GM12878 (cell line): ENCODE results near the gene SPAG16. TPM values are rescaled to one million over a fixed set of nuclear protein-coding genes. Genes with fewer than 3 reads are reported as not detected.
A peak's percentile ranks its signal among the peaks of the same experiment; 100 is the strongest.

Experiments used
- ATAC-seq: fragments of 200-7000 bp; cut with Tn5 transposase; 3 replicates; pipeline ENCODE4 v1.9.1; 2020; ENCODE audit warnings: mild to moderate bottlenecking, moderate library complexity
- BruUV-seq: library from RNA; stranded (reverse); fragments of 400-500 nt; replicated peaks from 2 replicates; lab custom pipeline; 2021; lab: Mats Ljungman, UMichigan
- CTCF ChIA-PET: fragments of 300-600 bp; sonication (Branson Sonifier 250); formaldehyde crosslinking; extraction: SDS; loops from one replicate; lab custom pipeline; 2021; ENCODE audit warnings: inconsistent platforms; lab: Yijun Ruan, JAX
- POLR2A ChIA-PET: fragments of 350-600 bp; formaldehyde crosslinking; extraction: SDS; loops from one replicate; lab custom pipeline; 2021; ENCODE audit warnings: inconsistent platforms; lab: Charles Lee
- RAD21 ChIA-PET: fragments of 300-600 bp; sonication (Branson Sonifier 250); formaldehyde crosslinking; loops from one replicate; lab custom pipeline; 2023; ENCODE audit warnings: antibody characterized with exemption; ENCODE audit not compliant: unreplicated experiment; lab: Charles Lee
- SMC1A ChIA-PET: fragments of 300-600 bp; sonication (Branson Sonifier 250); formaldehyde crosslinking; loops from one replicate; lab custom pipeline; 2023; ENCODE audit not compliant: unreplicated experiment, uncharacterized antibody; lab: Charles Lee
- DNase-seq: peaks from one replicate; pipeline ENCODE4 v3.0.0-alpha.2; 2011; ENCODE audit warnings: low read depth, low spot score
- FAIRE-seq: peaks from 3 replicates; lab custom pipeline; 2011; peaks lifted over from hg19 to GRCh38; lab: Jason Lieb, UNC
- H2AFZ ChIP-seq: 2 replicates; pipeline ENCODE4 v1.6.0; 2011; ENCODE audit warnings: low read depth, low read length, control low read depth; ENCODE audit not compliant: control insufficient read depth
- H3K27ac ChIP-seq: 2 replicates; pipeline ENCODE4 v1.5.1; 2011; ENCODE audit warnings: control low read depth; ENCODE audit not compliant: control insufficient read depth, insufficient read depth
- H3K27me3 ChIP-seq, 2 experiments: replicated peaks in 1 of 2; 2 replicates each; pipeline versions ENCODE4 v1.6.0 to v1.6.1; 2011; ENCODE audit warnings: low read length in 1 of 2; ENCODE audit not compliant: control insufficient read depth in 2 of 2, insufficient read depth in 2 of 2
- H3K36me3 ChIP-seq, 2 experiments: 2 replicates each; pipeline ENCODE4 v1.5.1; 2011; ENCODE audit warnings: low read length in 1 of 2; ENCODE audit not compliant: control insufficient read depth in 2 of 2, insufficient read depth in 2 of 2
- H3K4me1 ChIP-seq: 2 replicates; pipeline ENCODE4 v1.6.1; 2011; ENCODE audit warnings: mild to moderate bottlenecking, low read length, moderate library complexity, mixed read lengths; ENCODE audit not compliant: control insufficient read depth, insufficient read depth
- H3K4me2 ChIP-seq: 2 replicates; pipeline ENCODE4 v1.6.0; 2011; ENCODE audit warnings: control low read depth; ENCODE audit not compliant: control insufficient read depth, insufficient read depth
- H3K4me3 ChIP-seq: fragments of 200-600 bp; sonication (generic); 2 replicates; pipeline ENCODE4 v1.5.1; 2016
- H3K79me2 ChIP-seq: 2 replicates; pipeline ENCODE4 v1.6.0; 2011; ENCODE audit warnings: low read length; ENCODE audit not compliant: control insufficient read depth, insufficient read depth
- H3K9ac ChIP-seq: 2 replicates; pipeline ENCODE4 v1.8.0; 2011; ENCODE audit warnings: low read length, control low read depth, mixed read lengths; ENCODE audit not compliant: control insufficient read depth, insufficient read depth
- H3K9me3 ChIP-seq: replicated peaks from 3 replicates; pipeline ENCODE4 v1.5.1; 2011; ENCODE audit warnings: mild to moderate bottlenecking, low read length; ENCODE audit not compliant: control insufficient read depth, insufficient read depth
- H4K20me1 ChIP-seq: 2 replicates; pipeline ENCODE4 v1.6.0; 2011; ENCODE audit not compliant: control insufficient read depth, insufficient read depth
- ATF7 ChIP-seq: fragments of 450-650 bp; IDR thresholded peaks from 2 replicates; pipeline ENCODE4 v1.6.1; 2016; ENCODE audit warnings: low read depth, mild to moderate bottlenecking
- CEBPB ChIP-seq, 2 experiments: fragments of 150-350 bp in 1 of 2; IDR thresholded peaks; 2 replicates each; pipeline ENCODE4 v1.6.1; 2012 to 2014; ENCODE audit warnings: low read depth in 2 of 2, low read length in 2 of 2, borderline replicate concordance in 1 of 2, inconsistent platforms in 1 of 2
- MEF2A ChIP-seq: IDR thresholded peaks from 2 replicates; pipeline ENCODE4 v1.6.1; 2011; ENCODE audit warnings: low read depth, mild to moderate bottlenecking, low read length, moderate library complexity; ENCODE audit not compliant: insufficient read depth
- MXI1 ChIP-seq: fragments of 150-350 bp; IDR thresholded peaks from 2 replicates; pipeline ENCODE4 v1.6.1; 2011; ENCODE audit warnings: low read depth, mild to moderate bottlenecking, inconsistent platforms, low read length, improper control_type of control experiment
- PAX8 ChIP-seq: fragments of 450-650 bp; IDR thresholded peaks from 2 replicates; pipeline ENCODE4 v1.6.1; 2017; ENCODE audit warnings: mild to moderate bottlenecking, moderate library complexity
- RBBP5 ChIP-seq: fragments of 200-600 bp; sonication (generic); conservative IDR thresholded peaks from 2 replicates; pipeline ENCODE4 v1.6.1; 2016
- RELA ChIP-seq: fragments of 450-650 bp; IDR thresholded peaks from 2 replicates; pipeline ENCODE4 v1.8.0; 2014; ENCODE audit warnings: borderline replicate concordance; ENCODE audit not compliant: partially characterized antibody
- RUNX3 ChIP-seq: IDR thresholded peaks from 2 replicates; pipeline ENCODE4 v1.6.1; 2012; ENCODE audit warnings: low read length, inconsistent platforms
- SMC3 ChIP-seq: IDR thresholded peaks from 2 replicates; pipeline ENCODE4 v1.6.1; 2011; ENCODE audit warnings: low read length, improper control_type of control experiment, borderline replicate concordance
- SP1 ChIP-seq: IDR thresholded peaks from one replicate; pipeline ENCODE4 v1.6.1; 2011; ENCODE audit warnings: low read depth, low read length
- ZBED1 ChIP-seq: IDR thresholded peaks from 2 replicates; pipeline ENCODE4 v1.6.1; 2016; ENCODE audit warnings: borderline replicate concordance
- WGBS: methylation state at CpG from one replicate; pipeline ENCODE4 v1.1.6; 2016; ENCODE audit warnings: low lambda C conversion rate; ENCODE audit not compliant: insufficient replicate concordance, insufficient coverage; ENCODE audit errors: missing lambda C conversion rate; 5-methylcytosine and 5-hydroxymethylcytosine counted together
- in situ Hi-C: fragments of 300-500 bp; cut with MboI; formaldehyde crosslinking; loops from 9 replicates; pipeline ENCODE4 v1.14.3; 2018; ENCODE audit warnings: mixed read lengths
- intact Hi-C: fragments of 100-400 bp; cut with micrococcal nuclease; formaldehyde crosslinking; loops from one replicate; pipeline ENCODE4 v1.14.2; 2022; ENCODE audit not compliant: unreplicated experiment
- polyA plus RNA-seq, 11 experiments: library from polyadenylated mRNA; depleted of rRNA in 4 of 11; unstranded in 6 of 11; stranded (reverse) in 5 of 11; fragments of >200 nt; fragmentation: Nextera tagmentation in 4 of 11; fragmentation: Illumina TruSeq in 1 of 11; extraction: Ambion mirVana in 4 of 11; extraction: Trizol in 1 of 11; gene quantifications; 1 replicate in 1 of 11; 2 replicates in 10 of 11; pipeline versions ENCODE4 v1.2.1 to v1.2.3, GENCODE V29; 2011 to 2016; ENCODE audit warnings: inconsistent platforms in 2 of 11, missing spikeins in 2 of 11, low read depth in 1 of 11
- total RNA-seq, 4 experiments: library from RNA; depleted of rRNA in 3 of 4; stranded (reverse); fragments of >200 nt in 3 of 4; fragmentation: Illumina TruSeq in 1 of 4; extraction: Trizol in 1 of 4; gene quantifications; 2 replicates each; pipeline versions ENCODE4 v1.2.1 to v1.2.3, GENCODE V29; 2013 to 2021
- TF ChIP-seq, protein P1 (sequence below): fragments of 450-650 bp; IDR thresholded peaks from 2 replicates; pipeline ENCODE4 v1.6.1; 2017; ENCODE audit warnings: mild to moderate bottlenecking, moderate library complexity
- TF ChIP-seq, protein P2 (sequence below): fragments of 450-650 bp; conservative IDR thresholded peaks from 2 replicates; pipeline ENCODE4 v1.6.1; 2017; ENCODE audit warnings: mild to moderate bottlenecking, moderate library complexity

Gene SPAG16
- total and polyA plus RNA-seq, 10 of the 15 experiments (the other 5 are each of a cell fraction or from before 2014, with no cell fraction given): 6.0 to 25.0 (median 15.2) TPM

DNA sequence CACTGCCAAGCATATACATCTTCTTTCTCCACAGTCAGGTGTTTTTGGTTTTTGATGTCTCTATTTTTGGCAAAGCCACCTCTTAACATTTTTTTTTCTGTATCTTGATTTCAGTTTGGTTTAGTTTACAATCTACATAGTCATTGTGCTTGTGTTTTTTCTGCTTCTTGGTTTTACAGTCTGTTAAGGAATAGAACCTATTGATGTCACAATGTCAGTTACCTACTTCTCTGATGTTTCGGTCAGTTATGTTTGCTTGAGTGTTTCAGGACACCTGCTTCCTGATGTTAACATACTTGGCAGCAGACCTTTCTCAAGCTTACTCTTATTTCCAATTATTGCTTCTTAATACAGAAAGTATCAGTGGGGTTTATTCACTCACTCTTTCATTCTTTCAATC, 253.3 kb downstream of the SPAG16 start (continued):
- TF ChIP-seq ATF7 (0 out of 2 replicates have a peak, but pooled peaks have one; percentile 20), PAX8 (no peak), RUNX3 (peak; percentile 26; the same call in 1 of the 2 replicates), RBBP5 (no peak), SP1 (no peak), MXI1 (no peak), ZBED1 (no peak)
- TF ChIP-seq, protein P1, sequence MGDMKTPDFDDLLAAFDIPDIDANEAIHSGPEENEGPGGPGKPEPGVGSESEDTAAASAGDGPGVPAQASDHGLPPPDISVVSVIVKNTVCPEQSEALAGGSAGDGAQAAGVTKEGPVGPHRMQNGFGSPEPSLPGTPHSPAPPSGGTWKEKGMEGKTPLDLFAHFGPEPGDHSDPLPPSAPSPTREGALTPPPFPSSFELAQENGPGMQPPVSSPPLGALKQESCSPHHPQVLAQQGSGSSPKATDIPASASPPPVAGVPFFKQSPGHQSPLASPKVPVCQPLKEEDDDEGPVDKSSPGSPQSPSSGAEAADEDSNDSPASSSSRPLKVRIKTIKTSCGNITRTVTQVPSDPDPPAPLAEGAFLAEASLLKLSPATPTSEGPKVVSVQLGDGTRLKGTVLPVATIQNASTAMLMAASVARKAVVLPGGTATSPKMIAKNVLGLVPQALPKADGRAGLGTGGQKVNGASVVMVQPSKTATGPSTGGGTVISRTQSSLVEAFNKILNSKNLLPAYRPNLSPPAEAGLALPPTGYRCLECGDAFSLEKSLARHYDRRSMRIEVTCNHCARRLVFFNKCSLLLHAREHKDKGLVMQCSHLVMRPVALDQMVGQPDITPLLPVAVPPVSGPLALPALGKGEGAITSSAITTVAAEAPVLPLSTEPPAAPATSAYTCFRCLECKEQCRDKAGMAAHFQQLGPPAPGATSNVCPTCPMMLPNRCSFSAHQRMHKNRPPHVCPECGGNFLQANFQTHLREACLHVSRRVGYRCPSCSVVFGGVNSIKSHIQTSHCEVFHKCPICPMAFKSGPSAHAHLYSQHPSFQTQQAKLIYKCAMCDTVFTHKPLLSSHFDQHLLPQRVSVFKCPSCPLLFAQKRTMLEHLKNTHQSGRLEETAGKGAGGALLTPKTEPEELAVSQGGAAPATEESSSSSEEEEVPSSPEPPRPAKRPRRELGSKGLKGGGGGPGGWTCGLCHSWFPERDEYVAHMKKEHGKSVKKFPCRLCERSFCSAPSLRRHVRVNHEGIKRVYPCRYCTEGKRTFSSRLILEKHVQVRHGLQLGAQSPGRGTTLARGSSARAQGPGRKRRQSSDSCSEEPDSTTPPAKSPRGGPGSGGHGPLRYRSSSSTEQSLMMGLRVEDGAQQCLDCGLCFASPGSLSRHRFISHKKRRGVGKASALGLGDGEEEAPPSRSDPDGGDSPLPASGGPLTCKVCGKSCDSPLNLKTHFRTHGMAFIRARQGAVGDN: no peak
- TF ChIP-seq, all 136 proteins: peak for 5

DNA sequence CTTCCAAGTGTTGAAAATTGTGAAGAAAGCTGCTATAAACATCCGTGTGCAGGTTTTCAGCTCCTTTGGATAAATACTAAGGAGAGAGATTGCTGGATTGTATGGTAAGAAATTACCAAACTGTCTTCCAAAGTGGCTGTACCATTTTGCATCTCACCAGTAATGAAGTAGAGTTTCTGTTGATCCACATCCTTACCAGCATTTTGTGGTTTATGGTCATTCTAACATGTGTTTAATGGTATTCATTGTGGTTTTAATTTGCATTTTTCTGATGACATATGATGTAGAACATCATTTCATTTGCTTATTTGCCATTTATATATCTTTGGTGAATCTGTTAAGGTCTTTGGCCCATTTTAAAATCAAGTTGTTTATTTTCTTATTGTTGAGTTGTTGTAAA, 260.7 kb downstream of the SPAG16 start:
- DNase-seq: no peak
- no peaks in the 10 kb centered on the region for H3K9me3 ChIP-seq
- H3K4me1 ChIP-seq: no peaks in the 10 kb centered on the region
- intact Hi-C loops: no loop called here
- POLR2A ChIA-PET: no interaction called here
- FAIRE-seq: peak; percentile 47
- H3K27ac ChIP-seq: no peak overlapping the region
- no peaks in the 10 kb centered on the region for H3K36me3 ChIP-seq
- TF ChIP-seq RUNX3 (peak; percentile 54), CEBPB (IDR thresholded peaks at IDR 0.05; ENCODE audit: borderline replicate concordance in 1 of 2, low read depth in 2 of 2, low read length in 2 of 2) (no peak), RELA (no peak), MEF2A (no peak), SMC3 (no peak)
- TF ChIP-seq, protein P2, sequence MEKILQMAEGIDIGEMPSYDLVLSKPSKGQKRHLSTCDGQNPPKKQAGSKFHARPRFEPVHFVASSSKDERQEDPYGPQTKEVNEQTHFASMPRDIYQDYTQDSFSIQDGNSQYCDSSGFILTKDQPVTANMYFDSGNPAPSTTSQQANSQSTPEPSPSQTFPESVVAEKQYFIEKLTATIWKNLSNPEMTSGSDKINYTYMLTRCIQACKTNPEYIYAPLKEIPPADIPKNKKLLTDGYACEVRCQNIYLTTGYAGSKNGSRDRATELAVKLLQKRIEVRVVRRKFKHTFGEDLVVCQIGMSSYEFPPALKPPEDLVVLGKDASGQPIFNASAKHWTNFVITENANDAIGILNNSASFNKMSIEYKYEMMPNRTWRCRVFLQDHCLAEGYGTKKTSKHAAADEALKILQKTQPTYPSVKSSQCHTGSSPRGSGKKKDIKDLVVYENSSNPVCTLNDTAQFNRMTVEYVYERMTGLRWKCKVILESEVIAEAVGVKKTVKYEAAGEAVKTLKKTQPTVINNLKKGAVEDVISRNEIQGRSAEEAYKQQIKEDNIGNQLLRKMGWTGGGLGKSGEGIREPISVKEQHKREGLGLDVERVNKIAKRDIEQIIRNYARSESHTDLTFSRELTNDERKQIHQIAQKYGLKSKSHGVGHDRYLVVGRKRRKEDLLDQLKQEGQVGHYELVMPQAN: no peak
- TF ChIP-seq, all 136 proteins: peak for 1
- H3K27me3 ChIP-seq: no peaks in the 10 kb centered on the region
- no peak overlapping the region for H3K9ac ChIP-seq
- no peak overlapping the region for H3K4me3 ChIP-seq
- ATAC-seq: peak; percentile 64
- RAD21 ChIA-PET: no interaction called here
- H3K4me2 ChIP-seq: no peak overlapping the region
- 14% methylated on average over 1 of the region's 1 CpG for WGBS
- SMC1A ChIA-PET: interaction anchor here (1.0 kb wide), 1 partner anchor 13 kb away, joined by 3 read pairs; no protein-coding TSS in a partner anchor
- in situ Hi-C loops: no loop called here
- no peaks in the 10 kb centered on the region for H3K79me2 ChIP-seq
- BruUV-seq: no TSS peak
- no peak overlapping the region for H2AFZ ChIP-seq
- CTCF ChIA-PET: interaction anchor here (0.5 kb wide), 1 partner anchor 223 kb away, joined by 3 read pairs; no protein-coding TSS in a partner anchor
- H4K20me1 ChIP-seq: no peaks in the 10 kb centered on the region
